NCI-H187 (cell line): Measurements from ENCODE around the gene HPSE.
A peak's percentile ranks its signal among the peaks of the same experiment; 100 is the strongest.
"Not testable (repeated sequence)": the region's sequence is repeated elsewhere in the genome, so short reads cannot be mapped to it uniquely, and the experiment has no call there.

Source experiments
- DNase-seq, 2 experiments: peaks; one replicate each; lab custom pipeline; 2025; lab: John Stamatoyannopoulos, UW

Gene HPSE

DNA sequence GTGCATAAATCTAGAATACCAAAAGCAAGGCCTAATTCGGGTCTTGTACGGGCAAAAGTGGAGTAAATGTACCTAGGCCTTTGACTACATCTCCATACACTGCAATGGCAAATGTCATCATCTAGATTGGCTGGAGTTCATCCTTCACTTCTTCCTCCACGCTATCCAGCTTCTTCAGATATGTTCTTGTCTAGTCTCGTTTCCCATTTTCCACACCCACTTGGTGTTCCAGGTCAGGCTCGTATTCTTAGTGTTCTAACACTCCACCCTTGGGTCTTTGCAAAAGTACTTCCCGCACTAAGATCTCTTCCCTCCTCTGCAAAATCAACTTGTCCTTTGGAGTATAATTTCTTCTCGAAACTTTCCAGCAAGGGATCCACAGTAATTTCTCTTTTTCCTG, 51.5 kb downstream of the HPSE start:
- no peak for DNase-seq

DNA sequence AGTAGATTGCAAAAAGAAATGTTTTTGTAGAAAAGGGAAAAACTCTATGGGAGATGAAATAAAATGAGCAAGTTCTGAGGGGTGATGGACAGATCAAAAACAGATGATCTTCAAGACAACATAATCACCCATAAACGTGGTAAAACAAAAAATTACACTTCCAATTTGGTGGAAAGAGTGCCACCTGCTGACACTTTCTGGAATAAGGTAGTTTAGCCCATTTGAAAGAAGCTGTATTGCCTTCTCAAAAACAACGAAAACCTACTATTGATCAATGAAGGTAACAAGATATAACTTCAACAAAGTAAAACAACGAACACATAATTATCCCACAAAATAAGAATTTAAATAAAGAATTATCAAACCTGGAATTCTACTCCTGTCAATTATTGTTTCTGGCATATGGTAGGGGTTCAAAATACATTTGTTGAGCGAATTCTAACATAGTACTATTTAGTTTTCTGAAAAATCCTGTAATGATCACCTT, 52.6 kb downstream of the HPSE start:
- DNase-seq, result peak; percentile 3 to 7

- no peak for DNase-seq
Measured at GRCh38 chr4:83281307-83281706, 53.3 kb downstream of the HPSE start.

DNA sequence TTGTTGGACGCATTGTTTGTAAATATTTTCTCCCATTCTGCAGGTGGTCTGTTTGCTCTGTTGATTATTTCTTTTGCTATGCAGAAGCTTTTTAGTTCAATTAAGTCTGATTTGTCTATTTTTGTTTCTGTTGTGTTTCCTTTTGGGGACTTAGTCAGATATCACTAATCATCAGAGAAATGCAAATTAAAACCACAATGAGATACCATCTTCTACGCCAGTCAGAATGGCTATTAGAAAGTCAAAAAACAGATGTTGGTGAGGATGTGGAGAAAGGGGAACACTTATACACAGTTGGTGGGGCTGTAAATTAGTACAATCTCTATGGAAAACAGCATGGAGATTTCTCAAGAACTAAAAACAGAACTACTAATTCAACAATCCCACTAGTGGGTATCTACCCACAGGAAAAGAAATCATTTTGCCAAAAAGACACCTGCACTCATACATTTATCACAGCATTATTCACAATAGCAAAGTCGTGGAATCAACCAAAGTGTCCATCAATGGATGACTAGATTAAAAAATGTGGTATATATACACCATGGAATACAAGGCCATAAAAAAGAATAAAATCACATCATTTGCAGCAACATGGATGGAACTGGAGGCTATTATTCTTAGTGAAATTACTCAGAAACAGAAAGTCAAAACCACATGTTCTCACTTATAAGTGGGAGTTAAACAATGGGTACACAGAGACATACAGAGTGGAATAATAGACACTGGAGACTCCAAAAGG, 58.2 kb downstream of the HPSE start:
- DNase-seq, result no peak

- not testable (repeated sequence) for DNase-seq
Measured at GRCh38 chr4:83273926-83274325, 60.7 kb downstream of the HPSE start.

- DNase-seq, result no peak
Measured at GRCh38 chr4:83272900-83273299, 61.7 kb downstream of the HPSE start.

DNA sequence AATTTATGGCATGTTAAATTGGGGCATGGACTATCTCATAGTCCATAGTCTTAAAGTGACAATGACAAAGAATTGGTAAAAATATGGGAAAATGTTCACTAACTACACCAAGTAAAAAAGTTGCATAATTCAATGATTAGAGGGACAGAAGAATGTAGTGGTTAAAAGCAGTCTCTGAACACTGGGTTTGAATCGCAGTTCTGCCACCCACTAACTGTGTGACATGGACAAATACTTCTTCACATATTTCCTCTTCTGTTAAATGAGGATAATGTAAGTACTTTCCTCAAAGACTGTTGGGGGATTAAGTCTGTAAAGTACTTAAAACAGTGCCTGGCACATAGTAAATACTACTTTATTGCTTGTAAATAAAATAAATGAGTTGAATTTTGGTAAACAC, 65.4 kb downstream of the HPSE start:
- no peak for DNase-seq

DNA sequence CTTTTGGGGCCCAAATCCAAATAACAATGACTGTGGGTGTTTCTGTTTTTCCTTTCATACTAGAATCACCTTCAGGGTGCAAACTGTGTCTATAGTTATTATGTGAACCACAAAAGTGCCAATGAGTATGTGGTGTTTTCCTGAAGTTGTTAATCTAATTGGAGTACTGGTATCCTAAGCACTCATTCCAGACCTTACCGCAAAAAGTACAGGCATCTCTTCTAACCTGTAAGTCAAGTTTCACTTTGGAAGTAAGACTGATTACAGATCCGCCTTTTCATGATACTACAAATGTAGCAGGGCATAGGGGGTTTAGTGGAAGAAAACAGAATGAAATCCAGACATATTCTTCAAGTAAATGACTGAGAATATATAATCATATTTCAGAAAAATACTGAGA, 66.2 kb downstream of the HPSE start:
- no peak for DNase-seq

GRCh38 chr4:83267830-83268475, 66.7 kb downstream of the HPSE start:
- no peak for DNase-seq

- no peak for DNase-seq
Measured at GRCh38 chr4:83267121-83267829, 67.4 kb downstream of the HPSE start.

DNA sequence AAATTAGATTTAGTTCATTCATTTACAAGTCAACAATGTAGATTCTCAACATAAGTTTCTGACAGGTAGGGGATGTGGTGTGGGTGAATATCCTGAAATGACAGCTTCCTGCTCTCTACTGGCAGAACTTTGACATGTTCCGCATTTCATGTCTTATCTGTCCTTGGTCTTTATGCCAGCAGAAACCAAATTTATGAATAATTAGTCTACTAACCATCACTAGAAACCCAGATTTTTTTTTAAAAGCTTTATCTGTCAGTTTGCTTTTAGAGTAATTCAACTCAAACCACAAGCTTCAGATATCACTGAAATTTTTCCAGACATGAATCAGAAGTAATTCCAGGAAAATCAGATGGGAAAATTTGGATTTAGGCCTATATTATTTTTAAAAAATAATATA, 68.0 kb downstream of the HPSE start:
- DNase-seq, result no peak

DNA sequence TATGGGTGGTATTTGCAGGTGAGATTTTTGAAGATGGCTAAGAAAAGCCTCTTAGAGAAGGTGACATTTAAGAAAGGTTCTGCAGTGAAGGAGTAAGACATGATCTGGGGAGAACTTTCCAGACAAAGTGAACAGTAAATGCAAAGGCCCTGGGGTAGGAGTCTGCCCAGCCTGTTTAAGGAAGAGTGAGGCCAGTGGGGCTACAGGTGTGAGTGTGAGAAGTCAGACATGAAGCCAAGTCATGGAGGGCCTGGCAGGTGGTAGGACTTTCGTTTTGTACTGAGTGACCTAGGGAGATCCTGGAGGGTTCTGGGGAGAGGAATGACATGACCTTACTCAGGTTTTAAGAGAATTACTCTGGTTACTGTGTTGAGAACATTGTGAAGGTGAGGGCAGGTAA, 71.5 kb downstream of the HPSE start:
- no peak for DNase-seq

- DNase-seq, result no peak
Measured at GRCh38 chr4:83262682-83263081, 72.0 kb downstream of the HPSE start.

DNA sequence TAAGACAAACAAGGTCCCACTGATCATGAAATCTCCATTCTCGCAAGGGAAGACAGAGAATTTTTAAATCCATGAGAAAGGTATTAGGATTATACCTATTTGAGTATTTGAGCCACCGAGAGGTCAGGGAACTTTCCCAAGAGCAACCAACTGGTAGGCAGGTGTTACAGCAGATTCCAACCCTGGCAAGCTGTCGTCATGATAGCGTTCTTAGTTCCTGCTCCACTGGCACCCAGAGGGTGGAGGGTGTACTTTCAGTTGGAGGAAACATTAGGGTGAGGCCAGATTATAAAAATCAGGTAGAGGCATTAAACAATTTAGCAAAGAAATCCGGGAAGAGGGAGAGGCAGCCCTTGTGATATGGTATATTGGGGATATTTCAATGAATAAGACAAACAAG, 73.3 kb downstream of the HPSE start:
- no peak for DNase-seq

GRCh38 chr4:83259586-83259985, 75.1 kb downstream of the HPSE start:
- DNase-seq, result no peak

GRCh38 chr4:83258461-83258860, 76.2 kb downstream of the HPSE start:
- DNase-seq, result no peak

DNA sequence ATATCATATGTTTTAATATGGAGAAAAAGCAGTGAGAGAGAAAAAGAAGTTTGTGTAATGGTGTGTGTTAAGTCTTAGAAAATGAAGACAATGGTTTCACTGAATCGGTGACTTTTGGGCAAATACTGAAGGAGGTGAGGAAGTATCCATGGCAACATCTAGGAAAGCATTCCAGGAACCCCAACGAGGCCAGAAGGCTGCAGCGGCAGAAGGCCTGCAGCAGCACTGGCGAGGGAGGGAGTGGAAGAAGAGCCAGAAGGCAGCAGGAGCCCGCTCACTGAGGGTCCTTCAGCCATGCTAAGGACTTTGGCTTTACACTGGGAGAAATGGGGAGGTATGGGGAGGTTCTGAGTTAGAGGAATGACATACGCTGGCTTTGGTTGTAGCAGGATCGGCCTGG, 76.8 kb downstream of the HPSE start:
- DNase-seq, result no peak

DNA sequence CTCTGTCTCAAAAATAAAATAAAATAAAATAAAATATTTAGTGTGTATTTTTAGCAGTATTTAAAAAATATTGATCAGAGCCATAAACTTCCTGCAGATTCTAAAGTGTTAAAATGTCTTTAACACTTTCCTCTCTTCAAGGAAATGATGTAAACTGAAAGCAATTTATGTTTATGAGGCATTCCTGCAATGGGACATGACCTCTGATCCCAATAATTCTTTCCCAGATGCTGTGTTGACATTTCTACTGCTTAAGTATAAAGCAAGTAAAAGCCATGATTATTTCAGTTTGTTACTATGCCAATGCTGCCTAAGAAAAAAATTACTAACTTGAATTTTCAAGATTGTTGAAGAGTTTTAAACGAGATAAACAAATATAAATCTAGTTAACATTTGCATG, 79.1 kb downstream of the HPSE start:
- DNase-seq, result no peak

DNA sequence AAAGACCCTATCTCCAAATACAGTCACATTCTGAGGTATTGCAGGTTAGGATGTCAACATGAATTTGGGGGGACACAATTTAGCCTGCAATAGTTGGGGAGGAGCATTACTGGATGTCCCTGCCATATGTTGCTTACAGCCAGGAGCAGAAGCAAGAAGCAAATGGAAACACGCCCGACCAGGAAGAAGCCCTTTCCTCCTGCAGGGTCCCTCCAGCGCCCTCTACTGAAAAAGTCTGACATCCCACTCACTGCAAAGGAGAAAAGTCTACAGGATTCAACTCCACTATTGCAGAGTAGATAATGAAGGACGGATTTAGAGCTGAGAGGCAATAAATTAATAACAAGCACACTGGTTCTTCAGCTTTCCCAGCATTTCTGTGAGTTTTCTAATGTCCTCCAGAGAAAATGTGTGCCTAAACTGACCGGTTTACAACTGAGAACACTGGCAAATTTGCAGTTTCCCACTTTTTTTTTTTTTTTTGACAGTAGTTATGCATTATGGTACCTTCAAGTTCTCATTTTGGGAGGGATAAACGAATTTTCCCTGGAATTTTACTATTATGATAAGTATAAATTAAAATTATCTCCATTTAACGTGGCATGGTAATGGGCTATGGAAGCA, 81.8 kb downstream of the HPSE start:
- peak; percentile 14 to 51 for DNase-seq

- DNase-seq, result no peak
Measured at GRCh38 chr4:83251447-83251830, 83.2 kb downstream of the HPSE start.

GRCh38 chr4:83250687-83251446, 83.8 kb downstream of the HPSE start:
- DNase-seq, result no peak

- no peak for DNase-seq
Measured at GRCh38 chr4:83248486-83248885, 86.2 kb downstream of the HPSE start.
